Stimulated activated naive B cell treated with anti-CD40 and anti-IgM and Interleukin-4, amounts not matched to agents 10 μg/mL and 1 μg/mL and 100 μg/mL, for 72 hours (primary cell): ENCODE data around the gene RAB33B.

Experiments used
- ATAC-seq, 2 donors: fragments of 150-1000 bp; cut with Tn5 transposase; replicated peaks; 2 replicates each; pipeline ENCODE4 v1.10.0; 2021; ENCODE audit warnings: moderate library complexity in 1 of 2
- DNase-seq: peaks from one replicate; pipeline ENCODE4 v3.0.0; 2021
- H3K27ac Mint-ChIP-seq: one replicate; pipeline ENCODE4 v1.8.0; 2022; ENCODE audit warnings: mild to moderate bottlenecking, mixed read lengths
- H3K27me3 Mint-ChIP-seq, 2 donors: one replicate each; pipeline ENCODE4 v1.8.0; 2022; ENCODE audit warnings: mixed read lengths in 2 of 2
- H3K36me3 Mint-ChIP-seq, 2 donors: one replicate each; pipeline ENCODE4 v1.8.0; 2022; ENCODE audit warnings: mixed read lengths in 2 of 2, mild to moderate bottlenecking in 1 of 2
- H3K4me1 Mint-ChIP-seq, 2 donors: one replicate each; pipeline ENCODE4 v1.8.0; 2022; ENCODE audit warnings: mixed read lengths in 2 of 2, mild to moderate bottlenecking in 1 of 2
- H3K4me3 Mint-ChIP-seq, 2 donors: one replicate each; pipeline ENCODE4 v1.8.0; 2022; ENCODE audit warnings: mild to moderate bottlenecking in 2 of 2, mixed read lengths in 2 of 2, moderate library complexity in 1 of 2
- H3K9me3 Mint-ChIP-seq, 2 donors: one replicate each; pipeline ENCODE4 v1.8.0; 2022; ENCODE audit warnings: mixed read lengths in 2 of 2, mild to moderate bottlenecking in 1 of 2

RAB33B gene

DNA sequence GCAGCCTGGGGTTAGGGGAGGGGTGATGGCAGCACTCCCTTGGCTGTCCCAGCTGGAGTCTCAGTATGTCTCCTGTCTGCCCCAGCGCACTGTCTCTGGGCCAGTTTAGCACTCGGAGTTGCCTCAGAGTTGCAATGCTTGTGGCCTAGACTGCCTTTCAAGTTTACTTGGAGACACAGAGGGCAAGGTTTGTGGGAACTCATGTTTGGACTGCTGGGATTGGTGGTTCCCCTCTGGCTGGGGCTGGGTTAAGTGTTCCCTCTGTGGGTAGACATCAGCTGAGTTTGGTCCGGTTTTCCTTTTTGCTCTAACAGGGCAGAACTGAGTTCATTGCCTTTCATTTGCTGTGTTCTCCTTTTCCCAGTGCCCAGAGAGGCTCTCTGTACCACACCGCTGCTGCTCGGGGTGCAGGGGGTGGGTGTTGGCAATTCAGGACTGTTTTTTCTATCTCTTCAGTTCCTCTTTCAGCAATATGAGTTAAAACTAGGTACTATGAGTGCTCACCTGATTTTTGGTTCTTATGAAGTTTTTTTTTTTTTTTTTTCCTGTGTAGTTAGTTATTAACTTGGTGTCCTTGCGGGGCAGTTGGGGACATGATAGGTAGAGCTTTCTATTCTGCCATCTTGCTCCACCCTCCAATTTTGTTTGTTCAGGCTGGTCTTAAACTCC lies 17.2 kb downstream of the RAB33B start:
- peaks cover 9 to 12% of the 10 kb centered on the region in 2 donors for H3K9me3 Mint-ChIP-seq
- H3K4me3 Mint-ChIP-seq = no peak overlapping the region
- H3K27ac Mint-ChIP-seq = no peak overlapping the region
- DNase-seq (peak; percentile 11), ATAC-seq (peak; percentile 95 to 96)
- H3K36me3 Mint-ChIP-seq = peaks cover 28 to 54% of the 10 kb centered on the region in 2 donors
- H3K4me1 Mint-ChIP-seq = peaks cover 20 to 33% of the 10 kb centered on the region in 2 donors
- no peaks in the 10 kb centered on the region for H3K27me3 Mint-ChIP-seq

DNA sequence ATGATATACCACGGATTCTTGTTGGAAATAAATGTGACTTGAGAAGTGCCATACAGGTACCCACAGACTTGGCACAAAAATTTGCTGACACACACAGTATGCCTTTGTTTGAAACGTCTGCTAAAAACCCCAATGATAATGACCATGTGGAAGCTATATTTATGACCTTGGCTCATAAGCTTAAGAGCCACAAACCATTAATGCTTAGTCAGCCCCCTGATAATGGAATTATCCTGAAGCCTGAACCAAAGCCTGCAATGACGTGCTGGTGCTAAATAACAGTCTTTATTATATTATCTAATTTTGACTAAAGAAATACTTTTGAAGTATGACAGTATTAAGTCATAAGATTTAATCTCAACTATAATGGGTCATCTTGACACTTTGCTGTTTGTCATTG lies 18.9 kb downstream of the RAB33B start:
- Mint-ChIP-seq H3K36me3 (peaks cover 27 to 57% of the 10 kb centered on the region in 2 donors), H3K27me3 (no peaks in the 10 kb centered on the region), H3K4me1 (peaks cover 20 to 33% of the 10 kb centered on the region in 2 donors), H3K27ac (no peak overlapping the region), H3K9me3 (peaks cover 9 to 11% of the 10 kb centered on the region in 2 donors), H3K4me3 (no peak overlapping the region)
- DNase-seq = no peak
- no peak for ATAC-seq

DNA sequence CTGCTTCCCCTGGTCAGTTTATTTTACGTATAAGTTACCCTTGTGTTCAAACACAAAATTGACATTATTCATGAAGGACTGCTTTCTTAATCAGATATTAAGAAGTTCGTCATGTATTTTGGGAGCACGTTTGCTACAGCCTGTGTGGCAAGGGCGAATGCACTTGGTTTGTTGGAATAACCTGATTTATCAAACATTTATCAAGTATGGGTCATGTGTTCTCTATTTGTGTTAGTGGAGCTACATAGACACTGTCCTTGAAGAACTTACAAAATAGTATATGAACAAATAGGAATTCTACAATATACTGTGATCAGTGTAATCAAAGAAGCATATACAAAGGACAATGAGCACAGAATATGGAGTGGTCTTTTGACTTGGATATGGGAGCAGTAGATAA lies 22.4 kb downstream of the RAB33B start:
- Mint-ChIP-seq H3K4me3 (no peak overlapping the region), H3K9me3 (peaks cover 0 to 1% of the 10 kb centered on the region in 2 donors), H3K36me3 (peaks cover 13 to 36% of the 10 kb centered on the region in 2 donors), H3K27ac (no peak overlapping the region), H3K4me1 (peaks cover 7 to 16% of the 10 kb centered on the region in 2 donors), H3K27me3 (no peaks in the 10 kb centered on the region)
- no peak for DNase-seq
- no peak for ATAC-seq

DNA sequence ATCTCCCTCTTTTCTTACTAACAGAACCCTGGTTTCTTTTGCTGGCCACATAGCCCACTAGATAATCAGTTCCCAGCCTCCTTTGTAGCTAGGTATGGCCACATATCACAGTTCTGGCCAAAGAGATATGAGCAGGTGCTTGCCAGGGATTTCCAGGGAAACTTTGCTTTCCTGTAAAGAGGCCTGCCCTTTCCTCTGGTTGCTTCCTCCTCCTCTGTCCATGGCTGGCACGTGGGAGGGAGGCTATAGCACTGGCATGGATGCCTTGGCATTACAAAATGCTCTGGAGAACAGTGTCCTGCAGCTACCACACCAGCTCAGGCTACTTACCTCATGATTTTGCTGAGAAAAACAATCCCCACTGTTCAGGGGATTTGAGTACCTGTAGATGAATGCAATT lies 27.5 kb downstream of the RAB33B start:
- no peak for DNase-seq
- Mint-ChIP-seq H3K27ac (no peak overlapping the region), H3K9me3 (no peaks in the 10 kb centered on the region), H3K36me3 (peaks cover 5 to 17% of the 10 kb centered on the region in 2 donors), H3K4me3 (no peak overlapping the region), H3K27me3 (no peaks in the 10 kb centered on the region), H3K4me1 (peaks cover 6 to 12% of the 10 kb centered on the region in 2 donors)
- ATAC-seq = no peak

DNA sequence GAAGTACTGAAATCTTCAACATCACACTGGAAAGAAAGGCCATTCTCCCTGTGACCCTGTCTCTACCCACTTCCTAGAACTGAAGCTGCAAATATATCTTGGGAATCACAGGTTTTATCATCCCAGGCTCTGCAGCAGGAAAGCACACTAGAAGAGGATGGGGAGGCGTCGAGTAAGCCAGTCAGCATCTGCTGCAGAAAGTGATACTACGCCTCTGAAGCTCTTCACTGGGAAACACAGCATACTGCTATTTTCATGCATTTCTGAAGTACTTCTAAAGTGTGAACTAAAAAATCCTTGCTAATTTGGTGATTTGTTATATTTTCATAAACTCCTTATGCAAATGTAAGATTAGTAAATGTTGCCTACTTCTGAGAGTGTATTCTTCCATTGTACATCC lies 29.1 kb downstream of the RAB33B start:
- peaks cover 6 to 12% of the 10 kb centered on the region in 2 donors for H3K4me1 Mint-ChIP-seq
- H3K9me3 Mint-ChIP-seq = no peaks in the 10 kb centered on the region
- ATAC-seq (no peak), DNase-seq (no peak)
- no peak overlapping the region for H3K27ac Mint-ChIP-seq
- H3K36me3 Mint-ChIP-seq = peaks cover 5 to 14% of the 10 kb centered on the region in 2 donors
- no peak overlapping the region for H3K4me3 Mint-ChIP-seq
- H3K27me3 Mint-ChIP-seq = no peaks in the 10 kb centered on the region

DNA sequence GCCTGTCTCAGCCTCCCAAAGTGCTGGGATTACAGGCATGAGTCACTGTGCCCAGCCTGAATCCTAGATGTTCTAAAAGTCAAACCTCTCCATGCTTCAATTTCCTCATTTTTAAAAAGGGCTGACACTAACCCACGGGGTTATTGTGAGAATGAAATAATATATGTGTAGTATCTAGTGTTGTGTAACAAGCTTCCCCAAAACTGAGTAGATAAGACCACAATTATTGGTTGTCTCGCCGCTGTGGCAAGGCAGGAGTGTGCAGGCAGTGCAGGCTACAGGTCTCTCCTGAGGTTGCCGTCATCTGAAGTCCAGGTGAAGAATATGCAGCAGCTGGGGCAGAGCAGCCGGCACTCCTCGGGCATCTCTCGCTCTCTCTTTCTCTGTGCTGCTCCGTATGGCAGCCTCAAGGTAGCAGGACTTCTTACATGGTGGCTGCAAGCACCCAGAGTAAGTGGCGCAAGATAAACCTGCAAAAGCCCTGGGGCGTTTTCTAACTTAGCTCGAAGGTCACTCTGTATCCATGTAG lies 30.9 kb downstream of the RAB33B start:
- H3K4me3 Mint-ChIP-seq = no peak overlapping the region
- H3K27me3 Mint-ChIP-seq = no peaks in the 10 kb centered on the region
- H3K4me1 Mint-ChIP-seq = peaks cover 0 to under 1% of the 10 kb centered on the region in 2 donors
- H3K36me3 Mint-ChIP-seq = peaks cover 0 to 10% of the 10 kb centered on the region in 2 donors
- ATAC-seq (no peak), DNase-seq (no peak)
- H3K27ac Mint-ChIP-seq = no peak overlapping the region
- peaks cover 0 to under 1% of the 10 kb centered on the region in 2 donors for H3K9me3 Mint-ChIP-seq

DNA sequence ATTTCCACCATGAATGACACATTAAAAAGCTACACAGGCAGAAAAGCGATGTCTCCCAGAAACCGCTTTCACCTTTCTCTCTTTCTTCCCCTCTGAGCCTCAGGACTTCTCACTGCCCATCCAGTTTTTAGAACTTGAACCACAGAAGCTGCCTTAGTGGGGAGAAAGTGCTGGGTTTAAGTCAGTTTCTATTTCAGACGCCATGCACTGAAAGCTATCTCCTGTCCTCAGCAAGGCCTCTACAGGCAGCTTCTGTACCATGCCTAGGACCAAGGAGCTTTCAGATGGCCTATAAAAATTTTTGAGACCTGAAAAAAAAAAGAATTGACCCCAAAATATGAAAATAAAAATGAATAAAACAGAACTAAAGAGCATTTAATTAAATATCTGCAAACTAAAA lies 34.5 kb downstream of the RAB33B start:
- H3K27ac Mint-ChIP-seq = no peak overlapping the region
- peaks cover 0 to 2% of the 10 kb centered on the region in 2 donors for H3K9me3 Mint-ChIP-seq
- DNase-seq = no peak
- H3K36me3 Mint-ChIP-seq = peaks cover 5 to 9% of the 10 kb centered on the region in 2 donors
- H3K4me3 Mint-ChIP-seq = no peak overlapping the region
- no peaks in the 10 kb centered on the region for H3K4me1 Mint-ChIP-seq
- no peak for ATAC-seq
- no peaks in the 10 kb centered on the region for H3K27me3 Mint-ChIP-seq

DNA sequence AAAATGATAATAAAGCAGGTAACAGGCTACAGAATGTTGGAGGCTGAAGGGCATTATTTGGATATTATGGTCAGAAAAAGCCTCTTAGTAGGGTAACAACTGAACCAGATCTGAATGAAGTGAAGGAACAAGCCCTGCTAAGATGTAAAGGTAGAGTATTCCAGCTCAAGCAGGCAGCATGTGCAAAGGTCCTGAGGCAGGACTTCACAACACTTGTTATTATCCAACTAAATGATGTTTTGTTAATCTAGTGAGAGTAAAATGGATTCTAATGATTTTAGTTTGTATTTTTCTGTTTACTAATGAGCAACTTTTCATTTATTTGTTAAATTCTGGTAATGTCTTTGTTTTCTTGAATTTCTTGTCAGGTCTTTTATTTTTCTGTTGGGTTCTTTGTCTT lies 35.7 kb downstream of the RAB33B start:
- H3K4me3 Mint-ChIP-seq = no peak overlapping the region
- no peaks in the 10 kb centered on the region for H3K4me1 Mint-ChIP-seq

DNA sequence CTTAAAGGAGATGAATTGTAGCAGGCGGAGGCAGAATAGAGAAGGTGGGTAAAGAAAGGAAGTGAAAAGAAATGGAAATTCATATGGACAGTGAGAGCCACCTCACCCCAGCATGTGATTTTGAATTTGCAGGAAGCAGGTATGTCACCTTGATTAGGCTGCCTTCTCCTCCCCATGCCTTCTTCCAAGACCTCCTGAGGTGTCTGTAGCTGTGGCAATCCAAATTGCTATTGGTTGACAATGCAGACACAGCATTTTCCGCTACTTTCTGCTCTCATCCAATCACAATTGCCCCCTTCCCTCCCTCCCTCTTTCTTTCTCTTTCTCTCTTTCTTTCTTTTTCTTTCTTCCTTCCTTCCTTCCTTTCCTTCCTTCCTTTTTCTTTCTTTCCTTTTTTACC lies 38.5 kb downstream of the RAB33B start:
- Mint-ChIP-seq H3K4me1 (no peaks in the 10 kb centered on the region), H3K27me3 (no peaks in the 10 kb centered on the region), H3K36me3 (peaks cover 5 to 10% of the 10 kb centered on the region in 2 donors), H3K9me3 (peaks cover 0 to 2% of the 10 kb centered on the region in 2 donors), H3K27ac (no peak overlapping the region), H3K4me3 (no peak overlapping the region)
- ATAC-seq = no peak
- DNase-seq = no peak

More for the DNA sequence above, 35.7 kb downstream of the RAB33B start:
- ATAC-seq (no peak), DNase-seq (no peak)
- Mint-ChIP-seq H3K27ac (no peak overlapping the region), H3K9me3 (peaks cover 0 to 2% of the 10 kb centered on the region in 2 donors), H3K27me3 (no peaks in the 10 kb centered on the region), H3K36me3 (peaks cover 5 to 9% of the 10 kb centered on the region in 2 donors)

DNA sequence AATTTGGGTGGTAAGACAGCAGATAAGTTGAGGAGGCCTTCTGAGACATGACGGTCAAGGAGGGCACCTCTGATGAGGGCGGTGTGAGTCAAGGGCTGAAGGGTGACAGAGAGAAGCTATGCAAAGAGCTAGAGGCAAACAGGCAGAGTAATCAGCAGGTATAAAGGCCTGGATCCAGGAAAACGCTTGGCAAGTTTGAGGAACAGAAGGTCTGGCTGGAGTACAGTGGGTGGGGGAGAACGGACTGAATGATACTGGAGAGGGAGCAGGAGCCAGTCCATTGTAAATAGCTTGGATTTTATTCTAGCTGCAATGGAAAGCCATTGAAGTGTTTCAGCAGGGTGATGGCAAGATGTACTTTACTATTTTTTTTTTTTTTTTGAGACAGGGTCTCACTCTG lies 39.3 kb downstream of the RAB33B start:
- Mint-ChIP-seq H3K27ac (no peak overlapping the region), H3K27me3 (no peaks in the 10 kb centered on the region), H3K4me3 (no peak overlapping the region), H3K4me1 (no peaks in the 10 kb centered on the region), H3K36me3 (peaks cover 5 to 10% of the 10 kb centered on the region in 2 donors), H3K9me3 (peaks cover 0 to 2% of the 10 kb centered on the region in 2 donors)
- DNase-seq (no peak), ATAC-seq (no peak)

DNA sequence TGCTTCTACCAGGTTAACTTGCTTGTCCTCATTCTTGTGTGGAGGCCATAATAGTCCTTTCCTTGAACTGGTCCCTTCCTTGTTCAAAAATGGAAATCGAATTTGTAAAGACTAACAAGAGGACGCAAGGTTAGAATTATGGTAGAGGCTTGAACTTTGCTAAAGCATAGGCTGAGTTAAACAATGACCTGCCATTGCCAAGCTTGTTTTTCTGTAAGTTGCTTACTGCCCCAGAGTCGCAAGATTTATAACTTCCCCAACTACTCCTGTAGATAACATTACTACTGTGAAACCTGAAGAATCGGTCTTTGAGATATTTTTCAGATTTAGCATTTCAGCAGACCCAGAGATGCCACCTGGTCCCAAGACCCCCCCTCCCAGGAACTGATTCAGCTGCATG lies 45.3 kb downstream of the RAB33B start:
- Mint-ChIP-seq H3K4me3 (no peak overlapping the region), H3K4me1 (no peaks in the 10 kb centered on the region)

DNA sequence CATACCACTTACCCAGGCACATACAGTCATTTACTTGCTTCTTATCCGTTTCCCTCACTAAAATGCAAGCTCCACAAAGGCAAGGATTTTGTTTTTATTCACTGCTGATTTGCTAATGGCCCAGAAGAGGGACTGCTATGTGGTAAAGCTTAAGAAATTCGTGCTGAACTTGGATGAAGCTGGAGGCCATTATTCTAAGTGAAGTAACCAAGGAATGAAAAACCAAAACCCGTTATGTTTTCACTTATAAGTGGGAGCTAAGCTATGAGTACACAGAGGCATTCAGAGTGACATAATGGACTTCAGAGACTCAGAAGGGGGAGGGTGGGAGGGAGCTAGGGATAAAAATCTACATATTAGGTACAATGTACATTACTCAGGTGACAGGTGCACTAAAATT lies 47.2 kb downstream of the RAB33B start:
- ATAC-seq (no peak), DNase-seq (no peak)
- peaks cover 16 to 32% of the 10 kb centered on the region in 2 donors for H3K36me3 Mint-ChIP-seq
- H3K4me1 Mint-ChIP-seq = no peaks in the 10 kb centered on the region
- no peak overlapping the region for H3K27ac Mint-ChIP-seq
- H3K27me3 Mint-ChIP-seq = no peaks in the 10 kb centered on the region
- H3K9me3 Mint-ChIP-seq = peaks cover 0 to 3% of the 10 kb centered on the region in 2 donors
- H3K4me3 Mint-ChIP-seq = no peak overlapping the region

More for the DNA sequence above, 45.3 kb downstream of the RAB33B start:
- peaks cover 0 to 3% of the 10 kb centered on the region in 2 donors for H3K9me3 Mint-ChIP-seq
- no peaks in the 10 kb centered on the region for H3K27me3 Mint-ChIP-seq
- peaks cover 8 to 26% of the 10 kb centered on the region in 2 donors for H3K36me3 Mint-ChIP-seq
- no peak overlapping the region for H3K27ac Mint-ChIP-seq
- DNase-seq = no peak
- ATAC-seq = no peak

DNA sequence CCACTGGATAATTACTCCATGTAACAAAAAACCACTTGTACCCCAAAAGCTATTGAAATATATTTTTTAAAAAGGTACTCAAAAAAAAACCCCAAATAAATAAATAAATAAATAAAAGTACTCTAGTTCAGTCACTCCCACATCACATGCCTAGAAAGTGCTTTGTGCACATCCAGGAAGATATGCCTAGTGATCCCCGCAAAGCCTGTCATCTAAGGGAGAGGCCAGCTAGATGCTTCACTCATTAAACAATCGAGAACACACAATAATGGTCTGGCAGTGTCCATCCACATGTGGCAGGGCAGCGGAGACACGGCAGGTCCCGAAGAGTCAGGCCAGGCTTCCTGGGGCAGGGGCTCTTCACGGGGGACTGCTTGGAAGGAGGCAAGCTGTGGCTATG lies 47.6 kb downstream of the RAB33B start:
- ATAC-seq = no peak
- Mint-ChIP-seq H3K9me3 (peaks cover 0 to 3% of the 10 kb centered on the region in 2 donors), H3K27ac (no peak overlapping the region), H3K4me1 (no peaks in the 10 kb centered on the region), H3K36me3 (peaks cover 18 to 34% of the 10 kb centered on the region in 2 donors), H3K27me3 (no peaks in the 10 kb centered on the region), H3K4me3 (no peak overlapping the region)
- no peak for DNase-seq

DNA sequence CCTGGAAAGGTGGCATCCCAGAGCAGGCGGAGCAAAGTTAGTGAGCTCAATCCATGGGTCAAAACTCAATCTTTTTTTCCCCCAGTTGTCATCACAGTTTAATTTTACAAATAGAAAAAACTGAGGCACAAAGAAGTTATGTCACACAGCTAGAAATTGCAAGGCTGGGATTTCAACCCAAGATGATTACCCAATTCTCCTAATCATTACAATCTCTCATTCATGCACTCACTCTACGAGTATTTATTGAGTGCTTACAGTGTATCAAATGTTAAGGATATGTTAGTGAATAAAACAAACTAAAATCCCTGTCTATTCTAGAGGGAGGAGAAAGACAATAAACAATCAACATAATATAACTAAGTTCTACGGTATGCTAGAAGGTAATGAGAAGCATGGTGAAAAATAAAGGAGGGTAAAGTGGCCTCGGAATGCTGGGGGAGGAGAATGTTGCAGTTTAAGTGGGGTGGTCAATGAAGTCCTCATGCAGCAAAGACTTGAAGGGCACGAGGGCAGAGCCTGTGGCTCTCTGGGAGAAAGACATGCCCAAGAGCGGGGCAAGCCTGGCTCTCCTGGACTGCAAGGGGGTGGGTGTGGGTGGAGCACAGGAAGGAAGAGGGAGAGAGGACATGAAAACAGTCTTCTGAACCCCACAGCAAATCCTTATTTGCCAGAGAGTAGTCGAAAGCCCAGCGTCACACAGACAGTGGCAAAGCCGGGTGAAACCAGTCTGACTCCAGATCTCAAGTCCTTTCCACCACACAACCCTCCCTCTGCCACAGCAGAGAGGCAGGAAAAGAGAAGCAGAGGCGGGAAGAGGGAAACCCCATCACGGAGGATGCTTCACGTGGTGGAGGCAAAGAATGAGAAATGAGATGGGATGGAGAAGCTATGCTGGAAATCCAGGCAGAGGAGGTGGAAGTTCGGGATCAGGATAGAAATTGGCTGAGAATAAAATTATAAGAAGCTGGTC lies 48.3 kb downstream of the RAB33B start:
- no peak overlapping the region for H3K4me3 Mint-ChIP-seq
- H3K36me3 Mint-ChIP-seq = peaks cover 19 to 41% of the 10 kb centered on the region in 2 donors
- no peak for ATAC-seq
- H3K27ac Mint-ChIP-seq = no peak overlapping the region
- no peaks in the 10 kb centered on the region for H3K4me1 Mint-ChIP-seq
- DNase-seq = no peak
- peaks cover 0 to 3% of the 10 kb centered on the region in 2 donors for H3K9me3 Mint-ChIP-seq
- no peaks in the 10 kb centered on the region for H3K27me3 Mint-ChIP-seq
